IPS-NIHi7 (cell line): ENCODE results near the gene NTMT1.
"Not testable (repeated sequence)": the region's sequence is repeated elsewhere in the genome, so short reads cannot be mapped to it uniquely, and the experiment has no call there.

Source experiments
- DNase-seq: peaks from one replicate; pipeline ENCODE4 v3.0.0; 2012; ENCODE audit warnings: mixed read lengths; ENCODE audit errors: extremely low spot score

The NTMT1 gene

GRCh38 chr9:129654554-129655040 lies 28.6 kb downstream of the NTMT1 start:
- DNase-seq: no peak

GRCh38 chr9:129655154-129655553 lies 29.2 kb downstream of the NTMT1 start:
- no peak for DNase-seq

GRCh38 chr9:129655696-129656095 lies 29.7 kb downstream of the NTMT1 start:
- DNase-seq: no peak

- DNase-seq: no peak
These were observed 30.9 kb downstream of the NTMT1 start for GRCh38 chr9:129656795-129657390.

- no peak for DNase-seq
These were observed 35.1 kb downstream of the NTMT1 start for GRCh38 chr9:129661029-129661428.

- DNase-seq: not testable (repeated sequence)
These were observed 36.3 kb downstream of the NTMT1 start for GRCh38 chr9:129662239-129662638.

- no peak for DNase-seq
These were observed 38.9 kb downstream of the NTMT1 start for GRCh38 chr9:129664746-129665388.

GRCh38 chr9:129665389-129665775 lies 39.4 kb downstream of the NTMT1 start, which contains the start of gene PRRX2:
TSS of gene PRRX2 (plus strand) at chr9:129665647. CDS start at chr9:129665868, 221 bp downstream.
- DNase-seq: peak; percentile 68

- DNase-seq: no peak
These were observed 40.0 kb downstream of the NTMT1 start for GRCh38 chr9:129665814-129666520.

GRCh38 chr9:129666575-129666974 lies 40.6 kb downstream of the NTMT1 start:
- no peak for DNase-seq

- DNase-seq: no peak
These were observed 41.4 kb downstream of the NTMT1 start for GRCh38 chr9:129667378-129667777.

GRCh38 chr9:129667850-129668249 lies 41.9 kb downstream of the NTMT1 start:
- DNase-seq: no peak

- no peak for DNase-seq
These were observed 43.3 kb downstream of the NTMT1 start for GRCh38 chr9:129669141-129669718.

- DNase-seq: no peak
These were observed 44.0 kb downstream of the NTMT1 start for GRCh38 chr9:129669946-129670345.

GRCh38 chr9:129671065-129671464 lies 45.1 kb downstream of the NTMT1 start:
- DNase-seq: no peak

GRCh38 chr9:129671519-129671918 lies 45.6 kb downstream of the NTMT1 start:
- no peak for DNase-seq

GRCh38 chr9:129672702-129673101 lies 46.7 kb downstream of the NTMT1 start:
- no peak for DNase-seq

- DNase-seq: no peak
These were observed 47.6 kb downstream of the NTMT1 start for GRCh38 chr9:129673602-129674001.

- DNase-seq: no peak
These were observed 48.3 kb downstream of the NTMT1 start for GRCh38 chr9:129674229-129674628.

- no peak for DNase-seq
These were observed 49.7 kb downstream of the NTMT1 start for GRCh38 chr9:129675620-129676019.

- DNase-seq: no peak
These were observed 50.3 kb downstream of the NTMT1 start for GRCh38 chr9:129676287-129676686.

- DNase-seq: no peak
These were observed 51.0 kb downstream of the NTMT1 start for GRCh38 chr9:129676975-129677374.
